Karpas-422 (cell line): Measurements from ENCODE around the gene B4GALT4. TPM values are rescaled to one million over a fixed set of nuclear protein-coding genes. Genes with fewer than 3 reads are reported as not detected.
A peak's percentile ranks its signal among the peaks of the same experiment; 100 is the strongest.

Experiments
- DNase-seq: peaks from one replicate; pipeline ENCODE4 v3.0.0-alpha.2; 2015
- H2AFZ ChIP-seq: fragments of 200-600 bp; sonication (generic); 2 replicates; pipeline ENCODE4 v1.6.1; 2014; ENCODE audit warnings: antibody characterized with exemption, low read length, mixed read lengths
- H3K27ac ChIP-seq: fragments of 200-600 bp; sonication (generic); 2 replicates; pipeline ENCODE4 v1.5.1; 2014; ENCODE audit warnings: mild to moderate bottlenecking, low read length, moderate library complexity
- H3K27me3 ChIP-seq: fragments of 200-600 bp; sonication (generic); 2 replicates; pipeline ENCODE4 v1.6.1; 2014; ENCODE audit warnings: low read length, mixed read lengths
- H3K36me3 ChIP-seq: fragments of 200-600 bp; sonication (generic); 2 replicates; pipeline ENCODE4 v1.6.1; 2014; ENCODE audit warnings: low read length, mixed read lengths; ENCODE audit not compliant: insufficient read depth
- H3K4me1 ChIP-seq: fragments of 200-600 bp; sonication (generic); 2 replicates; pipeline ENCODE4 v1.6.1; 2014; ENCODE audit warnings: mild to moderate bottlenecking, low read length, mixed read lengths
- H3K4me2 ChIP-seq: fragments of 200-600 bp; sonication (generic); 2 replicates; pipeline ENCODE4 v1.6.1; 2014; ENCODE audit warnings: low read length, low read depth, mild to moderate bottlenecking; ENCODE audit not compliant: poor library complexity, severe bottlenecking
- H3K4me3 ChIP-seq: fragments of 200-600 bp; sonication (generic); 2 replicates; pipeline ENCODE4 v1.5.1; 2014; ENCODE audit warnings: mild to moderate bottlenecking, antibody characterized with exemption, low read length, mixed read lengths
- H3K79me2 ChIP-seq: fragments of 200-600 bp; sonication (generic); 2 replicates; pipeline ENCODE4 v1.6.1; 2014; ENCODE audit warnings: mild to moderate bottlenecking, low read length, mixed read lengths
- H3K9ac ChIP-seq: fragments of 200-600 bp; sonication (generic); 2 replicates; pipeline ENCODE4 v1.6.0; 2014; ENCODE audit warnings: low read length
- H3K9me2 ChIP-seq: fragments of 200-600 bp; sonication (generic), shearing (Covaris generic); replicated peaks from 2 replicates; pipeline ENCODE4 v1.6.0; 2014; ENCODE audit warnings: mild to moderate bottlenecking, low read length, moderate library complexity; ENCODE audit not compliant: insufficient read depth
- H3K9me3 ChIP-seq: fragments of 300-700, 200-600 bp; sonication (generic); 2 replicates; pipeline ENCODE4 v1.6.1; 2014; ENCODE audit warnings: low read length, mixed read lengths
- H4K20me1 ChIP-seq: fragments of 200-600 bp; sonication (generic); 2 replicates; pipeline ENCODE4 v1.6.1; 2014; ENCODE audit warnings: mild to moderate bottlenecking, antibody characterized with exemption, low read length, low read depth; ENCODE audit not compliant: insufficient read depth
- total RNA-seq: library from RNA; depleted of rRNA; stranded (reverse); fragments of >200 nt; shearing (Covaris generic); gene quantifications from 2 replicates; pipeline ENCODE4 v1.2.3, GENCODE V29; 2014; ENCODE audit warnings: low replicate concordance

B4GALT4 gene
- total RNA-seq, 1 experiment from 2014 or later, result 9.8 TPM

DNA sequence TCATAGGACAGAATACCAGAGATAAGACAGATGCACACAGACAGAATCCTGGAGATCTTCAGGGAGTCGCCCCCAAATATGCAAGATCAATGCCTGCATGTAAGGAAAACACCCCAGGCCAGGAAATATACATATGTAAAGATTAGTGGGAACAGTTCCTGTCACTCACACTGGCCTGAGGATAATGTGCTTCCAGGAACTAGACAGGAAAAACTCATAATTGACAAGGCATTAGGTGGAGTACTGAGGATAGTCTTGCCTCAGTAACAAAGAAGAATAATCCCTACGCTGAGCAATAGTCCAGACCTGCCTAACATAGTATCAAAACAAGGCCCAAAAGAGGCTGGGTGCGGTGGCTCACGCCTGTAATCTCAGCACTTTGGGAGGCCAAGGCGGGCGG, 20.4 kb upstream of the B4GALT4 start:
- H3K9me2 ChIP-seq, result no peaks in the 10 kb centered on the region

GRCh38 chr3:119259821-119260220, 19.1 kb upstream of the B4GALT4 start:
- DNase-seq, result no peak
- no peaks in the 10 kb centered on the region for H3K79me2 ChIP-seq
- H3K9me3 ChIP-seq, result no peaks in the 10 kb centered on the region
- no peak overlapping the region for H3K9ac ChIP-seq
- H3K4me3 ChIP-seq, result no peak overlapping the region
- H3K27me3 ChIP-seq, result no peaks in the 10 kb centered on the region
- H3K4me1 ChIP-seq, result peaks cover 17% of the 10 kb centered on the region
- no peaks in the 10 kb centered on the region for H3K9me2 ChIP-seq
- H3K27ac ChIP-seq, result no peak overlapping the region
- H4K20me1 ChIP-seq, result no peaks in the 10 kb centered on the region
- H3K4me2 ChIP-seq, result no peak overlapping the region
- H3K36me3 ChIP-seq, result no peaks in the 10 kb centered on the region
- no peak overlapping the region for H2AFZ ChIP-seq

More for the DNA sequence above, 20.4 kb upstream of the B4GALT4 start:
- no peak for DNase-seq
- Histone ChIP-seq H3K79me2 (no peaks in the 10 kb centered on the region), H3K9me3 (no peaks in the 10 kb centered on the region), H3K9ac (no peak overlapping the region), H3K27ac (no peak overlapping the region), H3K36me3 (no peaks in the 10 kb centered on the region), H2AFZ (no peak overlapping the region), H4K20me1 (no peaks in the 10 kb centered on the region), H3K4me1 (peaks cover 17% of the 10 kb centered on the region), H3K27me3 (no peaks in the 10 kb centered on the region), H3K4me2 (no peak overlapping the region), H3K4me3 (no peak overlapping the region)

GRCh38 chr3:119258915-119259314, 18.2 kb upstream of the B4GALT4 start:
- no peaks in the 10 kb centered on the region for H3K79me2 ChIP-seq
- H3K27ac ChIP-seq, result no peak overlapping the region
- H4K20me1 ChIP-seq, result no peaks in the 10 kb centered on the region
- no peaks in the 10 kb centered on the region for H3K36me3 ChIP-seq
- no peak overlapping the region for H3K4me3 ChIP-seq
- no peaks in the 10 kb centered on the region for H3K9me3 ChIP-seq
- H2AFZ ChIP-seq, result no peak overlapping the region
- H3K9me2 ChIP-seq, result no peaks in the 10 kb centered on the region
- H3K4me1 ChIP-seq, result peaks cover 17% of the 10 kb centered on the region
- peak; percentile 58 for DNase-seq
- H3K27me3 ChIP-seq, result no peaks in the 10 kb centered on the region
- peak overlapping the region; percentile 18 for H3K4me2 ChIP-seq
- H3K9ac ChIP-seq, result no peak overlapping the region

DNA sequence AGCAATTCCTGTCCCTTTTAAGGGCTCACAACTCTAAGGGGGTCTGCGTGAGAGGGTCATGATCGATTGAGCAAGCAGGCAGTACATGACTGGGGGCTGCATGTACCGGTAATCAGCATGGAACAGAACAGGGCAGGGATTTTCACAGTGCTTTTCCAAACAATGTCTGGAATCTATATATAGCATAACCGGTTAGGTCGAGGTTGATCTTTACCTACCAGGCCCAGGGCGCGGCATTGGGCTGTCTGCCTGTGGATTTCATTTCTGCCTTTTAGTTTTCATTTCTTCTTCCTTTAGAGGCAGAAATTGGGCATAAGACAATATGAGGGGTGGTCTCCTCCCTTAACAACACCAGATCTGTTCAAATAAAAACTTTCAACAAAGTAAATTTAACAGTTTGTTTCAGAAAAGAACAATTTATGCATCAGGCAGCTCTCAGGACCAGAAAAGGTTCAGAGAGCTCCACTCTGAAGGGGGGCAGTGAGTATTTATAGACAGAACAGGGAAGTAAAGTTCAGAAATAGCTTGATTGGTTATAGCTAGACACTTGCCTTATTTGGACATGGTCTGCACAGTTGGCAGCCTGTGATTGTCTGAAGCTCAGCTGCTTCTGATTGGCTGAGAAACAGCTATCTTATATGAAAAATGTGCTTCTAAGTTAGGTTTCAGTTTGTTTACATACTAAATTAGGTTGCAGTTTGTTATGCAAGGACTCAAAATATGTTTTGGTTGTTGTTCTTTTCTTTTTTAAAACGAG, 17.2 kb upstream of the B4GALT4 start:
- no peak overlapping the region for H3K4me3 ChIP-seq
- no peaks in the 10 kb centered on the region for H3K36me3 ChIP-seq
- peak; percentile 55 for DNase-seq
- no peaks in the 10 kb centered on the region for H3K27me3 ChIP-seq
- H3K9me2 ChIP-seq, result no peaks in the 10 kb centered on the region
- H3K27ac ChIP-seq, result no peak overlapping the region
- no peaks in the 10 kb centered on the region for H3K79me2 ChIP-seq
- no peak overlapping the region for H3K9ac ChIP-seq
- no peaks in the 10 kb centered on the region for H4K20me1 ChIP-seq
- peaks cover 17% of the 10 kb centered on the region for H3K4me1 ChIP-seq
- H3K9me3 ChIP-seq, result no peaks in the 10 kb centered on the region
- no peak overlapping the region for H2AFZ ChIP-seq
- H3K4me2 ChIP-seq, result peak overlapping the region; percentile 22

DNA sequence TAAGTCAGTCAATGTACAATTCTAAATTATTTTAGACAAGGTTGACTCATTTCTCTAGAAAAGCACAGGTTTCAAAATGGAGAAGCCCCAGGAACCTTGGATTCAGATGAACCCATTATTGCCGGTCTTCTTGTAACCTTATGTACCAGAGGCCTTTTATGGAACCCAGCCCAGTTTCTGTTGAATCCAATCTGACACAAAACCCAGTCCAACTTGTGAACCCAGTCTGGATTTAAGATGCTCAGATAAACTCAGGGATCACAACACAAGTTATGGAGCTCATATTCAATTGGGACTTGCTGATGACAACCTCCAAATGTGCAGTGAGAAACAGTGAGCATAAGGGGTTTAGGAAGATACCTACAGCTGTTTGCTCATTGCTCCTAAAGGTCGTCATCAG, 16.4 kb upstream of the B4GALT4 start:
- Histone ChIP-seq H3K9me2 (no peaks in the 10 kb centered on the region), H2AFZ (no peak overlapping the region), H3K4me3 (no peak overlapping the region), H3K9ac (no peak overlapping the region), H3K4me2 (no peak overlapping the region), H3K9me3 (no peaks in the 10 kb centered on the region), H3K4me1 (peaks cover 17% of the 10 kb centered on the region), H3K79me2 (no peaks in the 10 kb centered on the region), H3K36me3 (no peaks in the 10 kb centered on the region), H3K27ac (no peak overlapping the region), H4K20me1 (no peaks in the 10 kb centered on the region), H3K27me3 (no peaks in the 10 kb centered on the region)
- no peak for DNase-seq

- no peaks in the 10 kb centered on the region for H4K20me1 ChIP-seq
- H3K4me1 ChIP-seq, result peaks cover 17% of the 10 kb centered on the region
- no peak overlapping the region for H3K27ac ChIP-seq
- H3K9ac ChIP-seq, result no peak overlapping the region
- H2AFZ ChIP-seq, result no peak overlapping the region
- H3K4me3 ChIP-seq, result no peak overlapping the region
- no peaks in the 10 kb centered on the region for H3K27me3 ChIP-seq
- no peaks in the 10 kb centered on the region for H3K36me3 ChIP-seq
- no peaks in the 10 kb centered on the region for H3K9me2 ChIP-seq
- no peak for DNase-seq
- no peaks in the 10 kb centered on the region for H3K79me2 ChIP-seq
- H3K4me2 ChIP-seq, result no peak overlapping the region
- H3K9me3 ChIP-seq, result no peaks in the 10 kb centered on the region
Measured at GRCh38 chr3:119255214-119255613, 14.5 kb upstream of the B4GALT4 start.

DNA sequence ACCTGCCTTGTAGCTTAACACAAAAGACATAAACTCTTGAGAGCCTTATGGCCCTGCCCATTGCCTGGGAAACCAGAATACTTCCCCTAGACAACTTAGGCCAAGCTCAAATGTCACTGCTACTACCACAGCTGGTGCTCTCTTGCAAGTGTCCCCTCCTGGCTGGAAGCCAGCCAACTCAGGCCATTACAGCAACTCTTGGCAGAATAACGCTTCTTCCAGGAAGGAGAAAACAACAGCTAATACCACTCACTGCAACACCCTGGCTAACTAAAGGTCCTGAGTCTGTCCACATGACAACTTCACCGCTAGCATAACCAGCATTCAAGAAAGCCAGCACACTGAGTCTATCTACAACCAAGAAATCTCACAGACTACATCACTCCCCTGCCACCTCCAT, 5.1 kb upstream of the B4GALT4 start:
- Histone ChIP-seq H3K4me2 (no peak overlapping the region), H2AFZ (no peak overlapping the region), H3K79me2 (no peaks in the 10 kb centered on the region), H3K36me3 (no peaks in the 10 kb centered on the region), H3K4me1 (peaks cover 6% of the 10 kb centered on the region), H3K27ac (no peak overlapping the region), H4K20me1 (no peaks in the 10 kb centered on the region), H3K9me2 (no peaks in the 10 kb centered on the region), H3K4me3 (no peak overlapping the region), H3K9ac (no peak overlapping the region), H3K9me3 (no peaks in the 10 kb centered on the region), H3K27me3 (no peaks in the 10 kb centered on the region)
- no peak for DNase-seq

- Histone ChIP-seq H3K4me3 (no peak overlapping the region), H3K4me1 (peaks cover 16% of the 10 kb centered on the region), H3K27me3 (no peaks in the 10 kb centered on the region), H2AFZ (no peak overlapping the region), H3K9ac (no peak overlapping the region), H3K9me2 (no peaks in the 10 kb centered on the region), H4K20me1 (no peaks in the 10 kb centered on the region), H3K36me3 (no peaks in the 10 kb centered on the region), H3K4me2 (no peak overlapping the region), H3K27ac (no peak overlapping the region), H3K79me2 (peaks cover 18% of the 10 kb centered on the region), H3K9me3 (no peaks in the 10 kb centered on the region)
- DNase-seq, result no peak
Measured at GRCh38 chr3:119243712-119244111, 3.0 kb upstream of the B4GALT4 start.
